Measurements from ENCODE around the gene ZFAND2A. TPM values are rescaled to one million over a fixed set of nuclear protein-coding genes. Genes with fewer than 3 reads are reported as not detected.

The ZFAND2A gene
- total RNA-seq, 1 donor from 2014 or later: 36.0 TPM

DNA sequence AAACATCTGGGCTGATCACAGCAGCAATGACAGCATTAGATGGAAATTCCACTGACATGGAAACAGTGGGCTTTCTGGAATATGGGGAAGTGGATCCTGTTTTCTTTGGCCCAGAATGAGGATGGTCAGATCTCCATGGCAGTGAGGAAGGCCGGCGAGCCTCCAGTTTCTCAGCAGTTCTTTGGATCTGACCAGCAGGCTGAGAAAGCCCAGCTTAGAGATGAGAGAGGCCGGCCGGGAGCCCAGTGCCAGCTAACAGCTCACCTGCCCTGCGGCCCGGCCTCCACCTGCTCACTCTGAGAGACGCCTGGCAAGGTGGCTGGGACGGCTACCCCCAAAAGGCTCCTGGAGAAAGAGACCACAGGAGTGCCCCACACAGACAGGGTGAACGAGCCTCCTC, 47.9 kb downstream of the ZFAND2A start:
- Mint-ChIP-seq H3K9me3 (ENCODE audit: unreplicated experiment) (no peaks in the 10 kb centered on the region), H3K36me3 (ENCODE audit: low read depth, unreplicated experiment) (peaks cover 18% of the 10 kb centered on the region), H3K27ac (ENCODE audit: unreplicated experiment) (no peak overlapping the region), H3K4me3 (ENCODE audit: unreplicated experiment) (no peak overlapping the region), H3K4me1 (ENCODE audit: unreplicated experiment) (no peaks in the 10 kb centered on the region), H3K27me3 (ENCODE audit: unreplicated experiment) (peaks cover 13% of the 10 kb centered on the region)
- no peak for DNase-seq (ENCODE audit: low spot score)
- TF ChIP-seq, protein P1, sequence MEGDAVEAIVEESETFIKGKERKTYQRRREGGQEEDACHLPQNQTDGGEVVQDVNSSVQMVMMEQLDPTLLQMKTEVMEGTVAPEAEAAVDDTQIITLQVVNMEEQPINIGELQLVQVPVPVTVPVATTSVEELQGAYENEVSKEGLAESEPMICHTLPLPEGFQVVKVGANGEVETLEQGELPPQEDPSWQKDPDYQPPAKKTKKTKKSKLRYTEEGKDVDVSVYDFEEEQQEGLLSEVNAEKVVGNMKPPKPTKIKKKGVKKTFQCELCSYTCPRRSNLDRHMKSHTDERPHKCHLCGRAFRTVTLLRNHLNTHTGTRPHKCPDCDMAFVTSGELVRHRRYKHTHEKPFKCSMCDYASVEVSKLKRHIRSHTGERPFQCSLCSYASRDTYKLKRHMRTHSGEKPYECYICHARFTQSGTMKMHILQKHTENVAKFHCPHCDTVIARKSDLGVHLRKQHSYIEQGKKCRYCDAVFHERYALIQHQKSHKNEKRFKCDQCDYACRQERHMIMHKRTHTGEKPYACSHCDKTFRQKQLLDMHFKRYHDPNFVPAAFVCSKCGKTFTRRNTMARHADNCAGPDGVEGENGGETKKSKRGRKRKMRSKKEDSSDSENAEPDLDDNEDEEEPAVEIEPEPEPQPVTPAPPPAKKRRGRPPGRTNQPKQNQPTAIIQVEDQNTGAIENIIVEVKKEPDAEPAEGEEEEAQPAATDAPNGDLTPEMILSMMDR (IDR thresholded peaks at IDR 0.05; ENCODE audit: unreplicated experiment): no peak

GRCh38 chr7:1111156-1111555, 48.8 kb downstream of the ZFAND2A start:
- peaks cover 17% of the 10 kb centered on the region for H3K36me3 Mint-ChIP-seq (ENCODE audit: low read depth, unreplicated experiment)
- TF ChIP-seq, protein P1 (IDR thresholded peaks at IDR 0.05; ENCODE audit: unreplicated experiment): no peak
- no peak overlapping the region for H3K27ac Mint-ChIP-seq (ENCODE audit: unreplicated experiment)
- no peak for DNase-seq (ENCODE audit: low spot score)
- H3K4me1 Mint-ChIP-seq (ENCODE audit: unreplicated experiment): no peaks in the 10 kb centered on the region
- no peaks in the 10 kb centered on the region for H3K9me3 Mint-ChIP-seq (ENCODE audit: unreplicated experiment)
- H3K4me3 Mint-ChIP-seq (ENCODE audit: unreplicated experiment): no peak overlapping the region
- peaks cover 18% of the 10 kb centered on the region for H3K27me3 Mint-ChIP-seq (ENCODE audit: unreplicated experiment)

GRCh38 chr7:1110358-1110757, 49.6 kb downstream of the ZFAND2A start:
- no peak overlapping the region for H3K27ac Mint-ChIP-seq (ENCODE audit: unreplicated experiment)
- DNase-seq (ENCODE audit: low spot score): no peak
- no peaks in the 10 kb centered on the region for H3K4me1 Mint-ChIP-seq (ENCODE audit: unreplicated experiment)
- H3K4me3 Mint-ChIP-seq (ENCODE audit: unreplicated experiment): no peak overlapping the region
- H3K36me3 Mint-ChIP-seq (ENCODE audit: low read depth, unreplicated experiment): peaks cover 12% of the 10 kb centered on the region
- TF ChIP-seq, protein P1 (IDR thresholded peaks at IDR 0.05; ENCODE audit: unreplicated experiment): no peak
- no peaks in the 10 kb centered on the region for H3K9me3 Mint-ChIP-seq (ENCODE audit: unreplicated experiment)
- peaks cover 18% of the 10 kb centered on the region for H3K27me3 Mint-ChIP-seq (ENCODE audit: unreplicated experiment)

GRCh38 chr7:1109581-1110310, 50.2 kb downstream of the ZFAND2A start:
- TF ChIP-seq, protein P1 (IDR thresholded peaks at IDR 0.05; ENCODE audit: unreplicated experiment): no peak
- no peak overlapping the region for H3K4me3 Mint-ChIP-seq (ENCODE audit: unreplicated experiment)

GRCh38 chr7:1108264-1108920, 51.6 kb downstream of the ZFAND2A start:
- Mint-ChIP-seq H3K9me3 (ENCODE audit: unreplicated experiment) (no peaks in the 10 kb centered on the region), H3K27me3 (ENCODE audit: unreplicated experiment) (peaks cover 14% of the 10 kb centered on the region), H3K4me1 (ENCODE audit: unreplicated experiment) (peaks cover 8% of the 10 kb centered on the region), H3K36me3 (ENCODE audit: low read depth, unreplicated experiment) (peaks cover 4% of the 10 kb centered on the region), H3K4me3 (ENCODE audit: unreplicated experiment) (no peak overlapping the region), H3K27ac (ENCODE audit: unreplicated experiment) (no peak overlapping the region)
- TF ChIP-seq, protein P1 (IDR thresholded peaks at IDR 0.05; ENCODE audit: unreplicated experiment): no peak
- DNase-seq (ENCODE audit: low spot score): no peak

More at GRCh38 chr7:1109581-1110310, 50.2 kb downstream of the ZFAND2A start:
- no peak for DNase-seq (ENCODE audit: low spot score)
- H3K4me1 Mint-ChIP-seq (ENCODE audit: unreplicated experiment): peaks cover 6% of the 10 kb centered on the region
- H3K9me3 Mint-ChIP-seq (ENCODE audit: unreplicated experiment): no peaks in the 10 kb centered on the region
- peaks cover 6% of the 10 kb centered on the region for H3K36me3 Mint-ChIP-seq (ENCODE audit: low read depth, unreplicated experiment)
- H3K27ac Mint-ChIP-seq (ENCODE audit: unreplicated experiment): no peak overlapping the region
- peaks cover 15% of the 10 kb centered on the region for H3K27me3 Mint-ChIP-seq (ENCODE audit: unreplicated experiment)
